ENCODE data around the gene FHIT.

GRCh38 chr3:59779260-59779659 is 1472.0 kb downstream of the FHIT start:
- TF ChIP-seq CTCF (IDR thresholded peaks at IDR 0.05) (no peak), POLR2AphosphoS5 (IDR thresholded peaks at IDR 0.05) (no peak), EP300 (IDR thresholded peaks at IDR 0.05) (no peak)

Measured in esophagus muscularis mucosa (tissue), 4 donors.